ENCODE measurements around the gene PRPF8.

PRPF8 gene

GRCh38 chr17:1646199-1646875, 38.3 kb downstream of the PRPF8 start:
- DNase-seq: no peak

GRCh38 chr17:1645207-1646171, 39.2 kb downstream of the PRPF8 start, which contains the start of gene SCARF1:
SCARF1 (minus strand) TSS chr17:1645732; CDS start chr17:1645697, 35 bp downstream.
- peak in 4 of 58 donors; percentile 26 to 40 (median 34) for DNase-seq

GRCh38 chr17:1644493-1645206, 40.0 kb downstream of the PRPF8 start:
- no peak for DNase-seq

- peak in 1 of 58 donors; percentile 9 for DNase-seq
Observed at GRCh38 chr17:1643999-1644492, 40.6 kb downstream of the PRPF8 start.

- DNase-seq: peak in 3 of 58 donors; percentile 21 to 25 (median 22)
Observed at GRCh38 chr17:1643293-1643998, 41.2 kb downstream of the PRPF8 start.

- peak in 1 of 58 donors; percentile 27 for DNase-seq
Observed at GRCh38 chr17:1641065-1641403, 43.6 kb downstream of the PRPF8 start.

GRCh38 chr17:1640329-1641064, 44.2 kb downstream of the PRPF8 start:
- DNase-seq: peak in 25 of 58 donors; percentile 4 to 77 (median 43)

GRCh38 chr17:1639549-1640180, 45.0 kb downstream of the PRPF8 start:
- DNase-seq: peak in 10 of 58 donors; percentile 19 to 53 (median 34)

- no peak for DNase-seq
Observed at GRCh38 chr17:1638624-1639300, 45.9 kb downstream of the PRPF8 start.

- DNase-seq: peak in 1 of 58 donors; percentile 17
Observed at GRCh38 chr17:1638171-1638590, 46.5 kb downstream of the PRPF8 start.

- no peak for DNase-seq
Observed at GRCh38 chr17:1636732-1637285, 47.9 kb downstream of the PRPF8 start.

GRCh38 chr17:1635675-1636465, 48.8 kb downstream of the PRPF8 start:
- DNase-seq: no peak

- no peak for DNase-seq
Observed at GRCh38 chr17:1634841-1635650, 49.6 kb downstream of the PRPF8 start.

GRCh38 chr17:1630662-1631061, 54.0 kb downstream of the PRPF8 start:
- DNase-seq: no peak

- DNase-seq: peak in 31 of 58 donors; percentile 12 to 65 (median 31)
Observed at GRCh38 chr17:1629504-1630310, 55.0 kb downstream of the PRPF8 start.

Data from anterior cingulate cortex (tissue), 58 donors.